ENCODE results near the gene SMIM26. TPM values are rescaled to one million over a fixed set of nuclear protein-coding genes. Genes with fewer than 3 reads are reported as not detected.

The SMIM26 gene
- total RNA-seq, 2 experiments from 2014 or later: 56.5 to 56.6 TPM

DNA sequence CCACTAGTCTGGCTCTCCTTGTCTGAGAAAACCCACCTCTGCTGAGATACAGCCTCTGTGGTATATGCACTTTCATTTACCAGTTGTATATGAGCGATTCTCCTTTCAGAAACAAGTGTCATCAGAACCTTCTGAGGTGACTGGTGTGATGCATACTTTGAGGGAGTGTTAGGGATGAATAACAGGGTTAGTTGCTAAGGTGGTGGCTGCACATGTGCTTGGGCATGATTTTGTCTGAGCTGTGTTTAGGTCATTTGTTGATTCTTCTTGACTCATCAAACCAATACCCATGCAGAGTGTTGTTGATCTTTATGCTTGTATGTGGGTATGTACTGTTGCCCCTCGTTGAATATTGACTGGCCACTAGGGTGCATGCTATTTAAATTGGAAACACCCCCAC lies 46.3 kb downstream of the SMIM26 start:
- TF ChIP-seq, protein P1, sequence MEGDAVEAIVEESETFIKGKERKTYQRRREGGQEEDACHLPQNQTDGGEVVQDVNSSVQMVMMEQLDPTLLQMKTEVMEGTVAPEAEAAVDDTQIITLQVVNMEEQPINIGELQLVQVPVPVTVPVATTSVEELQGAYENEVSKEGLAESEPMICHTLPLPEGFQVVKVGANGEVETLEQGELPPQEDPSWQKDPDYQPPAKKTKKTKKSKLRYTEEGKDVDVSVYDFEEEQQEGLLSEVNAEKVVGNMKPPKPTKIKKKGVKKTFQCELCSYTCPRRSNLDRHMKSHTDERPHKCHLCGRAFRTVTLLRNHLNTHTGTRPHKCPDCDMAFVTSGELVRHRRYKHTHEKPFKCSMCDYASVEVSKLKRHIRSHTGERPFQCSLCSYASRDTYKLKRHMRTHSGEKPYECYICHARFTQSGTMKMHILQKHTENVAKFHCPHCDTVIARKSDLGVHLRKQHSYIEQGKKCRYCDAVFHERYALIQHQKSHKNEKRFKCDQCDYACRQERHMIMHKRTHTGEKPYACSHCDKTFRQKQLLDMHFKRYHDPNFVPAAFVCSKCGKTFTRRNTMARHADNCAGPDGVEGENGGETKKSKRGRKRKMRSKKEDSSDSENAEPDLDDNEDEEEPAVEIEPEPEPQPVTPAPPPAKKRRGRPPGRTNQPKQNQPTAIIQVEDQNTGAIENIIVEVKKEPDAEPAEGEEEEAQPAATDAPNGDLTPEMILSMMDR (IDR thresholded peaks at IDR 0.05): no peak
- DNase-seq (no peak), ATAC-seq (peak; percentile 76)
- POLR2A ChIA-PET: no interaction called here
- Mint-ChIP-seq H3K4me1 (ENCODE audit: low read depth) (peaks cover 11% of the 10 kb centered on the region), H3K27ac (no peak overlapping the region), H3K4me3 (no peak overlapping the region), H3K9me3 (no peaks in the 10 kb centered on the region), H3K36me3 (ENCODE audit: low read depth) (peaks cover 18% of the 10 kb centered on the region), H3K27me3 (no peaks in the 10 kb centered on the region)
- intact Hi-C loops (cut with micrococcal nuclease): no loop called here
- CTCF ChIA-PET: interaction anchor here (3.0 kb wide), 1 partner anchor 18 kb away, joined by 10 read pairs; no protein-coding TSS in a partner anchor

DNA sequence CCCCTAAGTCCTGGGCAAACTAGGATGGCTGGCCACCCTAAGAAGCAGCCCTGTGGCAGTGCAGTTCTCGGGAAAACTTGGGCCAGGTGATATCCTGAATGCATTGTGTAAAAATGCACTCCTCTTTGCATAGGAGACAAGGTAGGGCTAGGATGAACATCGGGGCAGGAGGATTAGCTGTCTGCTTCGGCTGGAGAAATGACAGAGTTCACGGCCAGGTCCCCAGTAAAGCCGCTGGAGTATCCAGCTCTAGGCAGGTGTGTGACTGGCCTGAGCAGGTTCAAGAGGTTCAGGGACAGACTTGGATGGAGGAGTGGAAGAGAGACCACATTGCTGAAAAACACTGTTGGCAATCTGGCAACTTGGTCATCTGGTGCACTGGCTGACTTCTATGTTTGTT lies 47.0 kb downstream of the SMIM26 start:
- POLR2A ChIA-PET: no interaction called here
- TF ChIP-seq, protein P1 (IDR thresholded peaks at IDR 0.05): no peak
- H3K4me1 Mint-ChIP-seq (ENCODE audit: low read depth): peaks cover 14% of the 10 kb centered on the region

DNA sequence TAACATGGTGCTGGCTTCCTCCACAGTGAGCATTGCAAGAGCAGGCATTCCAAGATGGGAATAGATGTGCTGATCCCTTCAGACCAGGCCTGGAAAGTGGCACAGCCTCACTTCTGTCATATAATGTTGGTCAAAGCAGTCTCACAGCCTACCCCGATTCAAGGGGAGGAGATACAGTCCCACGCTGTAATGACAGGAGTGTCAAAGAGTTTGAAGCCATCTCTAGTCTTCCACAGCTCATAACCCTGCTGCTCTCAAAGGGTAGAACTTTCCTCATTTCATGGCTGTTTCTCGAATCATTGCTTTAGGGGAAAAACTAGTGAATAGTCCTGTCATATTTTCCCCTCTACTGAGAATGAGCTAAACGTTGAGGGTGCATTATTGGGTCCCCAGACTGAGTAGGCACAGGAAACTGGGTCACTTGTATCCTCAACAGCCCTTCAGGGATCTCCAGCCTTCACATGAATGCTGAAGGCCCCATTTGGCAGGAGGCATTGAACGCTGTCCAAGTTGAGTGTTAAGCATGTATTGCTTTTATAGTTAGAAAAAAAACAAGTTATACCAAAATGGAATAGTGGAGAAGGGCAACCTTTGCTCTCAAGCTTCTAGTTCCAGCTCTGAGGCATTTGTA lies 47.9 kb downstream of the SMIM26 start:
- no peaks in the 10 kb centered on the region for H3K27me3 Mint-ChIP-seq
- ATAC-seq (peak; percentile 58), DNase-seq (no peak)
- H3K9me3 Mint-ChIP-seq: no peaks in the 10 kb centered on the region
- intact Hi-C loops (cut with micrococcal nuclease): no loop called here
- H3K27ac Mint-ChIP-seq: peak overlapping the region; percentile 77
- no peak overlapping the region for H3K4me3 Mint-ChIP-seq
- TF ChIP-seq, protein P1 (IDR thresholded peaks at IDR 0.05): no peak
- H3K4me1 Mint-ChIP-seq (ENCODE audit: low read depth): peaks cover 14% of the 10 kb centered on the region
- ChIA-PET POLR2A (no interaction called here), CTCF (interaction anchor here (1.2 to 3.0 kb wide), 2 partner anchors 17 to 30 kb away, joined by 3 to 10 read pairs; no protein-coding TSS in a partner anchor)
- H3K36me3 Mint-ChIP-seq (ENCODE audit: low read depth): peaks cover 18% of the 10 kb centered on the region

More for the DNA sequence above, 47.0 kb downstream of the SMIM26 start:
- intact Hi-C loops (cut with micrococcal nuclease): no loop called here
- peaks cover 18% of the 10 kb centered on the region for H3K36me3 Mint-ChIP-seq (ENCODE audit: low read depth)
- DNase-seq: no peak
- no peaks in the 10 kb centered on the region for H3K9me3 Mint-ChIP-seq
- no peaks in the 10 kb centered on the region for H3K27me3 Mint-ChIP-seq
- no peak overlapping the region for H3K4me3 Mint-ChIP-seq
- no peak for ATAC-seq
- CTCF ChIA-PET: interaction anchor here (1.2 to 3.0 kb wide), 2 partner anchors 17 to 29 kb away, joined by 3 to 10 read pairs; no protein-coding TSS in a partner anchor
- peak overlapping the region; percentile 77 for H3K27ac Mint-ChIP-seq

Other genes starting within 250 kb of the SMIM26 start
- gene DZANK1, start 100.4 kb upstream of the SMIM26 start, total RNA-seq: 1 to 10 TPM; 1.4 to 1.8 TPM
- 10 to 100 TPM in 1 of 2 experiments, 1 to 10 TPM in 1; 8.8 to 10.1 TPM for gene POLR3F, start 100.0 kb upstream of the SMIM26 start, total RNA-seq
- gene RBBP9, start 70.2 kb upstream of the SMIM26 start, total RNA-seq: 10 to 100 TPM; 15.8 to 17.5 TPM
- gene SEC23B, start 59.5 kb upstream of the SMIM26 start, total RNA-seq: 10 to 100 TPM; 88.5 to 89.3 TPM
- 10 to 100 TPM; 52.3 to 53.5 TPM for gene DTD1, start 20.6 kb downstream of the SMIM26 start, total RNA-seq
- not detected for gene SCP2D1, start 246.4 kb downstream of the SMIM26 start, total RNA-seq